Glutamatergic neuron (in vitro differentiated cells): Measurements from ENCODE around the gene ASTN2. TPM values are rescaled to one million over a fixed set of nuclear protein-coding genes. Genes with fewer than 3 reads are reported as not detected.

Source experiments
- DNase-seq: peaks from one replicate; pipeline ENCODE4 v3.0.0; 2022
- H3K27ac Mint-ChIP-seq: one replicate; pipeline ENCODE4 v1.8.0; 2020; ENCODE audit warnings: mild to moderate bottlenecking, mixed read lengths, inconsistent platforms; ENCODE audit not compliant: unreplicated experiment
- H3K27me3 Mint-ChIP-seq: one replicate; pipeline ENCODE4 v1.8.0; 2020; ENCODE audit warnings: mild to moderate bottlenecking, moderate library complexity, mixed read lengths, inconsistent platforms; ENCODE audit not compliant: unreplicated experiment
- H3K36me3 Mint-ChIP-seq: one replicate; pipeline ENCODE4 v1.8.0; 2020; ENCODE audit warnings: mild to moderate bottlenecking, mixed read lengths, inconsistent platforms; ENCODE audit not compliant: unreplicated experiment
- H3K4me1 Mint-ChIP-seq: one replicate; pipeline ENCODE4 v1.8.0; 2020; ENCODE audit warnings: mild to moderate bottlenecking, low read depth, mixed read lengths, inconsistent platforms; ENCODE audit not compliant: unreplicated experiment
- H3K4me3 Mint-ChIP-seq: one replicate; pipeline ENCODE4 v1.8.0; 2020; ENCODE audit warnings: mild to moderate bottlenecking, mixed read lengths, inconsistent platforms; ENCODE audit not compliant: unreplicated experiment
- H3K9me3 Mint-ChIP-seq: one replicate; pipeline ENCODE4 v1.8.0; 2020; ENCODE audit warnings: mild to moderate bottlenecking, moderate library complexity, mixed read lengths, inconsistent platforms; ENCODE audit not compliant: unreplicated experiment
- CTCF ChIP-seq: fragments of 200-600 bp; sonication (generic); IDR thresholded peaks from one replicate; pipeline ENCODE4 v1.5.0; 2021; ENCODE audit not compliant: partially characterized antibody, unreplicated experiment
- total RNA-seq: library from RNA; stranded (reverse); fragmentation: NEBNext Ultra II Directional; extraction: Animal tissue kit (Norgen Biotek cat#: 25700); gene quantifications from one replicate; pipeline ENCODE4 v1.2.1, GENCODE V29; 2021; ENCODE audit not compliant: unreplicated experiment

ASTN2 gene
- total RNA-seq, 1 donor from 2014 or later, result 134 TPM

GRCh38 chr9:116497095-116497890 lies 917.6 kb downstream of the ASTN2 start:
- Mint-ChIP-seq H3K9me3 (no peaks in the 10 kb centered on the region), H3K4me3 (no peak overlapping the region), H3K27ac (no peak overlapping the region), H3K36me3 (no peaks in the 10 kb centered on the region), H3K4me1 (no peaks in the 10 kb centered on the region), H3K27me3 (no peaks in the 10 kb centered on the region)
- no peak for DNase-seq
- TF ChIP-seq CTCF, result no peak

DNA sequence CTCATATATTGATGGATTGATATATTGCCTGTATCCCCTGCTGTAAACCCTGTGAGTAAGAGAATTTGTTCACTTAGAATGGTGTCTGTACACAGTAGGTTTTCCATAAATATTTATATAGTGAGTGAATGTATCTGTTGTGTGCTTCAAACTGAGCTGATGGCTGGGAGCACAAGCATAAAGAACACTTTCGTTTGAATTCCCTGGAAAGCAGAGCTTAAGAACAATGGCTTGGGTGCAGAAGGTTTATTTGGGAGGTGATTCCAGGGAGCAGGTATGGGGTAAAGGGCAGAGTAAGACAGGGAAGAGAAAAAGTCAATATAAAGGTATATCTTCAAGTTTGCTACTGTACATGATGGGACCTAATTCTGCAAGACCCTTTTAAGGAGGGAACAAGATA lies 918.7 kb downstream of the ASTN2 start:
- no peaks in the 10 kb centered on the region for H3K36me3 Mint-ChIP-seq
- H3K4me3 Mint-ChIP-seq, result no peak overlapping the region
- DNase-seq, result no peak
- no peak for TF ChIP-seq CTCF
- H3K27me3 Mint-ChIP-seq, result no peaks in the 10 kb centered on the region
- no peaks in the 10 kb centered on the region for H3K4me1 Mint-ChIP-seq
- no peaks in the 10 kb centered on the region for H3K9me3 Mint-ChIP-seq
- H3K27ac Mint-ChIP-seq, result no peak overlapping the region

DNA sequence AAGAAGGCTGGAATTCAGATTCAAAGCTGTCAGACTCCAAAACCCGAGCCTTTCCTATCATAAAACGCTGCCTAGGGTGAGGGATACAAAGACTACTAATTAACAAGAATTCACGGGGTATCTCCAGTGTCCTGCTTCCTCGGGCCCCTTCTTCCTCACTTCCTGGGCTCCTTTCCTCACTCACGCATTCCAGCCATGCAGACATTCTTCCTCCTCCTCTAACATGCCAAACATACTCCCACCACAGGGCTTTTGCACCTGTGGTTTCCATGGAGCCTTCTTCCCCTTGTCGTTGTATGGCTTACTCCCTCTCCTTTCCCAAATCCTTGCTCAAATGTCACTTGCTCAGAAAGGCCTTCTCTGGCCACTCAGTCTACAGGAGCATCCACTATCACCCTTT lies 919.1 kb downstream of the ASTN2 start:
- H3K27me3 Mint-ChIP-seq, result no peaks in the 10 kb centered on the region
- H3K36me3 Mint-ChIP-seq, result no peaks in the 10 kb centered on the region
- no peaks in the 10 kb centered on the region for H3K4me1 Mint-ChIP-seq
- H3K9me3 Mint-ChIP-seq, result no peaks in the 10 kb centered on the region
- no peak overlapping the region for H3K27ac Mint-ChIP-seq
- no peak for TF ChIP-seq CTCF
- H3K4me3 Mint-ChIP-seq, result no peak overlapping the region
- no peak for DNase-seq

DNA sequence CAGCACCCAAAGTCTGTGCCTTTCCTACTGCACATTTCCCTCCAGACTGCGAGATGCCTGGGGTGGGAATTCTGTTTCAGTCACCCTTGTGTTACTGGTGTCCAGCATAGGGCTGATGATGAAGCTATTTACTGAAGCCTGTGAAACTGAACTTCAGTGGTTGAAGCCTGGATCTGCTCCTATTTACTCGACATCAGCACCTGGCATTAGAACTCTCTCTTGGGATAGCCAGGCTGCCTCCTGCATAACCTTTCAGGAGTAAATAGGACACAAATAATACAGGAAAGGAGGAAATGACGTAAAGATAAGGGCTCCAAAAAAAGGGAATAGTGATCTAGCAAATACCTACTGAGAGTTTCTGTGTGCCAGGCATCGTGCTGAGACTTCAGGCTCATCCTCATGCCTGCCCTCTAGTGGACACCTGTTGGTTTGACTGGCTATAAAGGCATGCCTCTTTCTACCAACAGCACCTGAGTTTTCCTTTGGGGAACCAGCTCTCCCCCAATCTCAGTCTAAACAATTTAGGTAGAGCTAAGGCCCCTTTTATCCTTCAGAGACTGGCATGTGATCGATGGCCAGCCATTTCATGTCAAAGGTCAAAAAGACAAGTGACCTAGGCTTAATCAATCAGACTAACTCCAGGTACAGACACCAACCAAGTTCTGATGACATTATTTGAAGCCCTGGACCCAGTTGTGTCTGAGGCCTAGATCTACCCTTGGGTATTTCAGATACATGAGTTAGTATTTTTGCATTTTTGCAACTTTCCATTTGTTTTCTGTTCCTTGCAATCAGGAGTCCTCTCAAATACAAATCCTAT lies 919.8 kb downstream of the ASTN2 start:
- Mint-ChIP-seq H3K4me3 (no peak overlapping the region), H3K36me3 (no peaks in the 10 kb centered on the region), H3K4me1 (no peaks in the 10 kb centered on the region), H3K27ac (no peak overlapping the region), H3K9me3 (no peaks in the 10 kb centered on the region), H3K27me3 (no peaks in the 10 kb centered on the region)
- TF ChIP-seq CTCF, result peak; percentile 59
- no peak for DNase-seq
